Measurements from ENCODE around the gene FOXA3.

DNA sequence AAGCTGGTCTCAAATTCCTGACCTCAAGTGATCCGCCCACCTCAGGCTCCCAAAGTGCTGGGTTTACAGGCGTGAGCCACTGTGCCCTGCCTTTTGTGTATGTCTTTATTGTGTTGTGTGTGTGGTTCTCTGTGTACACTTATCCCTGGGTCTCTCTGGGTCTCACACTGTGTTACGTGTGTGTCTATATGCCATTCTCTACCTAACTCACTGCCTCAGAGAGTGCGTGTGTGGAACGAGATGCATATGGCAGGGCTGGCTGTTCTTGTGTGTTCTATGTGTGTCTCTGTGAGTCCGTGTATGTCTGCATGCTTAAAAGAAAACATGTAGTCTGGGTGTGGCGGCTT, 10.5 kb downstream of the FOXA3 start:
- TF ChIP-seq, protein P1, sequence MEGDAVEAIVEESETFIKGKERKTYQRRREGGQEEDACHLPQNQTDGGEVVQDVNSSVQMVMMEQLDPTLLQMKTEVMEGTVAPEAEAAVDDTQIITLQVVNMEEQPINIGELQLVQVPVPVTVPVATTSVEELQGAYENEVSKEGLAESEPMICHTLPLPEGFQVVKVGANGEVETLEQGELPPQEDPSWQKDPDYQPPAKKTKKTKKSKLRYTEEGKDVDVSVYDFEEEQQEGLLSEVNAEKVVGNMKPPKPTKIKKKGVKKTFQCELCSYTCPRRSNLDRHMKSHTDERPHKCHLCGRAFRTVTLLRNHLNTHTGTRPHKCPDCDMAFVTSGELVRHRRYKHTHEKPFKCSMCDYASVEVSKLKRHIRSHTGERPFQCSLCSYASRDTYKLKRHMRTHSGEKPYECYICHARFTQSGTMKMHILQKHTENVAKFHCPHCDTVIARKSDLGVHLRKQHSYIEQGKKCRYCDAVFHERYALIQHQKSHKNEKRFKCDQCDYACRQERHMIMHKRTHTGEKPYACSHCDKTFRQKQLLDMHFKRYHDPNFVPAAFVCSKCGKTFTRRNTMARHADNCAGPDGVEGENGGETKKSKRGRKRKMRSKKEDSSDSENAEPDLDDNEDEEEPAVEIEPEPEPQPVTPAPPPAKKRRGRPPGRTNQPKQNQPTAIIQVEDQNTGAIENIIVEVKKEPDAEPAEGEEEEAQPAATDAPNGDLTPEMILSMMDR (conservative IDR thresholded peaks at IDR 0.05; ENCODE audit: low read depth in 2 of 2): no peak
- TF ChIP-seq CREB1 (CRISPR knock-in tag; IDR thresholded peaks at IDR 0.05; ENCODE audit: low read depth) (no peak), POLR2AphosphoS5 (IDR thresholded peaks at IDR 0.05; ENCODE audit: low read depth) (no peak), EZH2phosphoT487 (IDR thresholded peaks at IDR 0.05; ENCODE audit: unreplicated experiment) (no peak), EZH2 (IDR thresholded peaks at IDR 0.05; ENCODE audit: low read depth, unreplicated experiment) (no peak), JUNB (IDR thresholded peaks at IDR 0.05; ENCODE audit: unreplicated experiment) (no peak)
- TF ChIP-seq, protein P2, sequence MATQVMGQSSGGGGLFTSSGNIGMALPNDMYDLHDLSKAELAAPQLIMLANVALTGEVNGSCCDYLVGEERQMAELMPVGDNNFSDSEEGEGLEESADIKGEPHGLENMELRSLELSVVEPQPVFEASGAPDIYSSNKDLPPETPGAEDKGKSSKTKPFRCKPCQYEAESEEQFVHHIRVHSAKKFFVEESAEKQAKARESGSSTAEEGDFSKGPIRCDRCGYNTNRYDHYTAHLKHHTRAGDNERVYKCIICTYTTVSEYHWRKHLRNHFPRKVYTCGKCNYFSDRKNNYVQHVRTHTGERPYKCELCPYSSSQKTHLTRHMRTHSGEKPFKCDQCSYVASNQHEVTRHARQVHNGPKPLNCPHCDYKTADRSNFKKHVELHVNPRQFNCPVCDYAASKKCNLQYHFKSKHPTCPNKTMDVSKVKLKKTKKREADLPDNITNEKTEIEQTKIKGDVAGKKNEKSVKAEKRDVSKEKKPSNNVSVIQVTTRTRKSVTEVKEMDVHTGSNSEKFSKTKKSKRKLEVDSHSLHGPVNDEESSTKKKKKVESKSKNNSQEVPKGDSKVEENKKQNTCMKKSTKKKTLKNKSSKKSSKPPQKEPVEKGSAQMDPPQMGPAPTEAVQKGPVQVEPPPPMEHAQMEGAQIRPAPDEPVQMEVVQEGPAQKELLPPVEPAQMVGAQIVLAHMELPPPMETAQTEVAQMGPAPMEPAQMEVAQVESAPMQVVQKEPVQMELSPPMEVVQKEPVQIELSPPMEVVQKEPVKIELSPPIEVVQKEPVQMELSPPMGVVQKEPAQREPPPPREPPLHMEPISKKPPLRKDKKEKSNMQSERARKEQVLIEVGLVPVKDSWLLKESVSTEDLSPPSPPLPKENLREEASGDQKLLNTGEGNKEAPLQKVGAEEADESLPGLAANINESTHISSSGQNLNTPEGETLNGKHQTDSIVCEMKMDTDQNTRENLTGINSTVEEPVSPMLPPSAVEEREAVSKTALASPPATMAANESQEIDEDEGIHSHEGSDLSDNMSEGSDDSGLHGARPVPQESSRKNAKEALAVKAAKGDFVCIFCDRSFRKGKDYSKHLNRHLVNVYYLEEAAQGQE (IDR thresholded peaks at IDR 0.05; ENCODE audit: unreplicated experiment): no peak
